BLaER1 (cell line): ENCODE data around the gene RASEF.

ENCODE experiments used
- H3K27ac ChIP-seq: shearing (Covaris generic); formaldehyde crosslinking; 2 replicates; pipeline ENCODE4 v1.8.1; 2022
- H3K27me3 ChIP-seq: shearing (Covaris generic); formaldehyde crosslinking; 2 replicates; pipeline ENCODE4 v1.8.1; 2022
- H3K36me3 ChIP-seq: shearing (Covaris generic); formaldehyde crosslinking; 2 replicates; pipeline ENCODE4 v1.8.1; 2022
- H3K4me1 ChIP-seq: shearing (Covaris generic); formaldehyde crosslinking; 2 replicates; pipeline ENCODE4 v1.8.1; 2022
- H3K4me2 ChIP-seq: shearing (Covaris generic); formaldehyde crosslinking; 2 replicates; pipeline ENCODE4 v1.8.1; 2022
- H3K4me3 ChIP-seq: shearing (Covaris generic); formaldehyde crosslinking; 2 replicates; pipeline ENCODE4 v1.8.1; 2022
- H3K9ac ChIP-seq: shearing (Covaris generic); formaldehyde crosslinking; 2 replicates; pipeline ENCODE4 v1.8.1; 2022
- H3K9me3 ChIP-seq: shearing (Covaris generic); formaldehyde crosslinking; 2 replicates; pipeline ENCODE4 v1.8.1; 2022
- H4K20me1 ChIP-seq: shearing (Covaris generic); formaldehyde crosslinking; 2 replicates; pipeline ENCODE4 v1.8.1; 2022
- Cebpa-rat ChIP-seq: shearing (Covaris generic); IDR thresholded peaks from 2 replicates; pipeline ENCODE4 v1.8.1; 2022

Gene RASEF

GRCh38 chr9:82987370-82988189, 75.4 kb downstream of the RASEF start:
- Histone ChIP-seq H4K20me1 (no peaks in the 10 kb centered on the region), H3K4me1 (peaks cover 14% of the 10 kb centered on the region), H3K27me3 (no peaks in the 10 kb centered on the region), H3K36me3 (no peaks in the 10 kb centered on the region), H3K4me2 (no peak overlapping the region), H3K9me3 (no peaks in the 10 kb centered on the region), H3K27ac (no peak overlapping the region), H3K4me3 (no peak overlapping the region), H3K9ac (no peak overlapping the region)
- no peak for TF ChIP-seq Cebpa-rat

- Histone ChIP-seq H3K4me1 (peaks cover 13% of the 10 kb centered on the region), H3K9me3 (peaks cover 11% of the 10 kb centered on the region), H3K27ac (no peak overlapping the region), H3K36me3 (no peaks in the 10 kb centered on the region), H3K27me3 (no peaks in the 10 kb centered on the region), H3K4me3 (no peak overlapping the region), H3K9ac (no peak overlapping the region), H4K20me1 (no peaks in the 10 kb centered on the region), H3K4me2 (no peak overlapping the region)
- no peak for TF ChIP-seq Cebpa-rat
Measured at GRCh38 chr9:82981552-82981951, 81.4 kb downstream of the RASEF start.

- no peaks in the 10 kb centered on the region for H3K27me3 ChIP-seq
- no peak overlapping the region for H3K4me2 ChIP-seq
- H3K27ac ChIP-seq, result no peak overlapping the region
- no peaks in the 10 kb centered on the region for H4K20me1 ChIP-seq
- peaks cover 11% of the 10 kb centered on the region for H3K9me3 ChIP-seq
- H3K4me3 ChIP-seq, result no peak overlapping the region
- no peak overlapping the region for H3K9ac ChIP-seq
- no peak for TF ChIP-seq Cebpa-rat
- H3K36me3 ChIP-seq, result no peaks in the 10 kb centered on the region
- H3K4me1 ChIP-seq, result no peaks in the 10 kb centered on the region
Measured at GRCh38 chr9:82975176-82975575, 87.8 kb downstream of the RASEF start.

GRCh38 chr9:82972446-82972845, 90.5 kb downstream of the RASEF start:
- no peak overlapping the region for H3K4me2 ChIP-seq
- TF ChIP-seq Cebpa-rat, result no peak
- no peak overlapping the region for H3K9ac ChIP-seq
- H3K9me3 ChIP-seq, result peaks cover 9% of the 10 kb centered on the region
- H3K27ac ChIP-seq, result no peak overlapping the region
- no peaks in the 10 kb centered on the region for H3K36me3 ChIP-seq
- H3K4me1 ChIP-seq, result no peaks in the 10 kb centered on the region
- no peak overlapping the region for H3K4me3 ChIP-seq
- H3K27me3 ChIP-seq, result no peaks in the 10 kb centered on the region
- no peaks in the 10 kb centered on the region for H4K20me1 ChIP-seq

- Histone ChIP-seq H3K9me3 (no peaks in the 10 kb centered on the region), H3K36me3 (no peaks in the 10 kb centered on the region), H3K27ac (no peak overlapping the region), H3K27me3 (no peaks in the 10 kb centered on the region), H3K4me2 (no peak overlapping the region), H4K20me1 (no peaks in the 10 kb centered on the region), H3K9ac (no peak overlapping the region), H3K4me1 (no peaks in the 10 kb centered on the region), H3K4me3 (no peak overlapping the region)
- TF ChIP-seq Cebpa-rat, result no peak
Measured at GRCh38 chr9:82970359-82970758, 92.6 kb downstream of the RASEF start.

- Histone ChIP-seq H3K27me3 (no peaks in the 10 kb centered on the region), H3K4me1 (no peaks in the 10 kb centered on the region), H3K36me3 (no peaks in the 10 kb centered on the region), H3K9ac (no peak overlapping the region), H4K20me1 (no peaks in the 10 kb centered on the region), H3K9me3 (no peaks in the 10 kb centered on the region), H3K4me3 (no peak overlapping the region), H3K27ac (no peak overlapping the region), H3K4me2 (no peak overlapping the region)
- TF ChIP-seq Cebpa-rat, result no peak
Measured at GRCh38 chr9:82969291-82969690, 93.7 kb downstream of the RASEF start.

GRCh38 chr9:82968816-82969215, 94.1 kb downstream of the RASEF start:
- Histone ChIP-seq H3K9ac (no peak overlapping the region), H3K9me3 (no peaks in the 10 kb centered on the region), H3K27me3 (no peaks in the 10 kb centered on the region), H3K4me2 (no peak overlapping the region), H3K4me3 (no peak overlapping the region), H3K27ac (no peak overlapping the region), H4K20me1 (no peaks in the 10 kb centered on the region), H3K36me3 (no peaks in the 10 kb centered on the region), H3K4me1 (no peaks in the 10 kb centered on the region)
- TF ChIP-seq Cebpa-rat, result no peak

- Histone ChIP-seq H4K20me1 (no peaks in the 10 kb centered on the region), H3K9ac (no peak overlapping the region), H3K36me3 (no peaks in the 10 kb centered on the region), H3K27me3 (no peaks in the 10 kb centered on the region), H3K27ac (no peak overlapping the region), H3K4me2 (no peak overlapping the region), H3K4me3 (no peak overlapping the region), H3K4me1 (no peaks in the 10 kb centered on the region), H3K9me3 (no peaks in the 10 kb centered on the region)
- TF ChIP-seq Cebpa-rat, result no peak
Measured at GRCh38 chr9:82968388-82968787, 94.6 kb downstream of the RASEF start.

- Histone ChIP-seq H3K9ac (no peak overlapping the region), H3K27ac (no peak overlapping the region), H3K9me3 (no peaks in the 10 kb centered on the region), H4K20me1 (no peaks in the 10 kb centered on the region), H3K36me3 (no peaks in the 10 kb centered on the region), H3K4me2 (no peak overlapping the region), H3K27me3 (no peaks in the 10 kb centered on the region), H3K4me3 (no peak overlapping the region), H3K4me1 (peaks cover 36% of the 10 kb centered on the region)
- TF ChIP-seq Cebpa-rat, result no peak
Measured at GRCh38 chr9:82961504-82962125, 101.3 kb downstream of the RASEF start.

GRCh38 chr9:82957529-82958379, 105.2 kb downstream of the RASEF start:
- no peaks in the 10 kb centered on the region for H3K27me3 ChIP-seq
- no peak overlapping the region for H3K4me3 ChIP-seq
- H3K9ac ChIP-seq, result no peak overlapping the region
- no peaks in the 10 kb centered on the region for H3K36me3 ChIP-seq
- peaks cover 36% of the 10 kb centered on the region for H3K4me1 ChIP-seq
- TF ChIP-seq Cebpa-rat, result no peak
- H4K20me1 ChIP-seq, result no peaks in the 10 kb centered on the region
- peak overlapping the region; percentile 49 for H3K4me2 ChIP-seq
- no peak overlapping the region for H3K27ac ChIP-seq
- H3K9me3 ChIP-seq, result no peaks in the 10 kb centered on the region
